Retinal pigment epithelial cell (primary cell): ENCODE measurements around the gene DCBLD1.

Source experiments
- DNase-seq: peaks from one replicate; pipeline ENCODE4 v3.0.0-alpha.2; 2010; ENCODE audit warnings: low read depth
- H3K4me3 ChIP-seq: 2 replicates; pipeline ENCODE4 v1.5.1; 2011; ENCODE audit warnings: mild to moderate bottlenecking, low read length, control low read depth, moderate library complexity
- TF ChIP-seq, protein P1 (sequence below): conservative IDR thresholded peaks from 2 replicates; pipeline ENCODE4 v1.5.1; 2011; ENCODE audit warnings: low read depth, low read length, control low read depth, inconsistent platforms

DCBLD1 gene

DNA sequence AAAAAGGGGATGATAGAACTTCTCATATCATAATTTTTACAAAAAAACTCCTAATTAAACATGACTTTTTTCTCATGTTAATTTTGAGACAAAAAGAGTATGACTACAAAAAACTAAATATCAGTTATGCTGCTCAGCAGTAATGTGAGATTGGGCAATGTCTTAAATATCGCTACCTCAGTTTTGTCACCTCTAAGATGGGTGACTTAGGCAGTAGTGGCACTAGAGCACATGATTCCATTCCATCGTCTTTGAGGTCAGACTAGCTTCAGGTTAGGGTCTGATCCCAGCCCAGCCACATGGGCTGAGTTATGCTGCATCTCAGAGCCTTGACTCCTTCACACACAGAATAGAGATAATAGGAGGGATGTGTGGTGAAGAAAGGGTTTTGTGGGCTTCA is 11.0 kb downstream of the DCBLD1 start:
- DNase-seq: no peak
- TF ChIP-seq, protein P1, sequence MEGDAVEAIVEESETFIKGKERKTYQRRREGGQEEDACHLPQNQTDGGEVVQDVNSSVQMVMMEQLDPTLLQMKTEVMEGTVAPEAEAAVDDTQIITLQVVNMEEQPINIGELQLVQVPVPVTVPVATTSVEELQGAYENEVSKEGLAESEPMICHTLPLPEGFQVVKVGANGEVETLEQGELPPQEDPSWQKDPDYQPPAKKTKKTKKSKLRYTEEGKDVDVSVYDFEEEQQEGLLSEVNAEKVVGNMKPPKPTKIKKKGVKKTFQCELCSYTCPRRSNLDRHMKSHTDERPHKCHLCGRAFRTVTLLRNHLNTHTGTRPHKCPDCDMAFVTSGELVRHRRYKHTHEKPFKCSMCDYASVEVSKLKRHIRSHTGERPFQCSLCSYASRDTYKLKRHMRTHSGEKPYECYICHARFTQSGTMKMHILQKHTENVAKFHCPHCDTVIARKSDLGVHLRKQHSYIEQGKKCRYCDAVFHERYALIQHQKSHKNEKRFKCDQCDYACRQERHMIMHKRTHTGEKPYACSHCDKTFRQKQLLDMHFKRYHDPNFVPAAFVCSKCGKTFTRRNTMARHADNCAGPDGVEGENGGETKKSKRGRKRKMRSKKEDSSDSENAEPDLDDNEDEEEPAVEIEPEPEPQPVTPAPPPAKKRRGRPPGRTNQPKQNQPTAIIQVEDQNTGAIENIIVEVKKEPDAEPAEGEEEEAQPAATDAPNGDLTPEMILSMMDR: no peak
- no peak overlapping the region for H3K4me3 ChIP-seq

DNA sequence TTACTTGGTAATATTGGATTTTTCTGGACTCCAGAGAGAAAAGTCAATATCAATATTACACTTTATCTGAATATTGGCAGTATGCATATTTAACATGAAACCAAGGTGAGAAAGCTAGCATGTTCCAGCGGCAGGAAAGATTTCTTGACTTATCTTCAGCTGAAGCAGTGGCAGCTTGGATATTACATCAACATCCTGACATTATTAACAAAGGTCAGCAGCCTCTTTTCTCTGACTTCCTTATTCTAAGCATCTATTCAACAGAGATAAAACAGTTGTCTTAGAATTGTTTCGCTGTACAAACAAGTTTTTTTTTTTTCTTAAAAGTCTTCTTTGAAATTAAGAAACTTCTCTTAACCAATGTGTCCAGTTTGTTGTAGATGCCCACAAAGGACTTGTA is 11.8 kb downstream of the DCBLD1 start:
- no peak for DNase-seq
- no peak overlapping the region for H3K4me3 ChIP-seq
- TF ChIP-seq, protein P1: no peak

GRCh38 chr6:117494694-117495318 is 12.3 kb downstream of the DCBLD1 start:
- TF ChIP-seq, protein P1: no peak
- no peak for DNase-seq
- H3K4me3 ChIP-seq: no peak overlapping the region

GRCh38 chr6:117495425-117495824 is 13.0 kb downstream of the DCBLD1 start:
- TF ChIP-seq, protein P1: no peak
- no peak for DNase-seq
- H3K4me3 ChIP-seq: no peak overlapping the region

DNA sequence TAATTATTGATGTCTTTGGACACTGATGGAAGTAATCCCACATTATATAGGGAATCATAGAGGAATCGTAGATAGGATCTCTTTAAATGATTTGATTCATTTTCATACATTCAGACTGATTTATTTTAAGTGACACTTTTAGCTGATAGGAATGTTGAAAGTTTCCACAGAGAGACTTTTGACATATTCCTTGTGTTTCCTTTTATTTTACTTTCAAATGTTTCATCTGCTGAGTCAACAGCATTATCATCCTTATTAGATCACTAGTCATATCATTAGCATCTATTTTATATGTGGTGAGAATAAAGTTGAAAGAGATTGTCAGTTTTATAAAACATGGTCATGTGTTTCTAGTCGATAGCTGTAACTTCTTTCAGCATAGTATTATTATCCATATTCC is 13.4 kb downstream of the DCBLD1 start:
- DNase-seq: no peak
- TF ChIP-seq, protein P1: no peak
- H3K4me3 ChIP-seq: no peak overlapping the region

- no peak for DNase-seq
- no peak overlapping the region for H3K4me3 ChIP-seq
- TF ChIP-seq, protein P1: no peak
Measured at GRCh38 chr6:117496383-117496990, 14.0 kb downstream of the DCBLD1 start.

DNA sequence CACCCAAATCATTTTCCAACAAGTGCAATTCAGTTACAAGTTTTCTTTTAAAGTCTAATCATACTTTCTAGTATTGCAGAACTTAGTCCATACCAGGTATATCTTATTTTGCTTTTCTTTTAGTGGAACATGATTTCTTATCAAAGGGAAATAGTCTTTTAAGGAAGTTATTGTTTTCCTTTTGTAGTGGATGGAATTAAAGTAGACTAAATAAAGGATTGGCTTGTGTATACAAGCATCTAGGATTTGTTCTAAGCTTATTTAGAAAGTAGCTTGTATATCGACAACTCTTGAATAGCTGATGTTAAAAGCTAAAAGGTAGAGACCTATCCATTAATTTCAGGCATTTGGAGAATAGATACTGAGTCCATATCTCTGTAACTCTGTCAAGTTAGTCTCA is 14.8 kb downstream of the DCBLD1 start:
- TF ChIP-seq, protein P1: no peak
- no peak for DNase-seq
- no peak overlapping the region for H3K4me3 ChIP-seq
